NCI-H526 treated with DMSO at 0.1 percent for 48 hours (cell line): ENCODE measurements around the gene TMED6.

Experiments used
- DNase-seq: peaks from one replicate; lab custom pipeline; 2025; lab: John Stamatoyannopoulos, UW

TMED6 gene

DNA sequence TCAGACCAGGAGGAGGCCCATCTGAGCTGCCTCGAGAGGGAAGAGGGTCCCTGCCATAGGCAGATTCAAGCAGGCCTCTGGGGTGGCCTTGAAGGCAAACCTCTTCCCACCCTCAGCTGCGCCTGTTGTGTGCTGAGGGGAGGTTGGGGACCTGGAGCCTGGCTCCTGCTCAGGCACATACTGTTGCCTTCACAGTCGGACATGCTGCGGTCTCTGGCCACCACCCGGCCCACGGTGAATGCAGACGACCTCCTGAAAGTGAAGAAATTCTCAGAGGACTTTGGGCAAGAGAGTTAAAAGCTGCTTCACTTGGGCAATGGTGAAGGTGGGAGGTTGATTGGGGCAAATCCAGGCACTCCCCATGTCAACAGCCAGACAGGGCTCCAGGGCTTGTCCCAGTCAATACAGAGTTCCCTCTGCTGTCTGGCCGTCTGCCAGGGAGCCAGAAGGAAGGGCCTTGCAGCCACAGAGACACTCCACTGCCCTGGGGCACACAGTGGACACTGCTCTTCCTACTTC lies 27.5 kb downstream of the TMED6 start:
- DNase-seq = no peak

DNA sequence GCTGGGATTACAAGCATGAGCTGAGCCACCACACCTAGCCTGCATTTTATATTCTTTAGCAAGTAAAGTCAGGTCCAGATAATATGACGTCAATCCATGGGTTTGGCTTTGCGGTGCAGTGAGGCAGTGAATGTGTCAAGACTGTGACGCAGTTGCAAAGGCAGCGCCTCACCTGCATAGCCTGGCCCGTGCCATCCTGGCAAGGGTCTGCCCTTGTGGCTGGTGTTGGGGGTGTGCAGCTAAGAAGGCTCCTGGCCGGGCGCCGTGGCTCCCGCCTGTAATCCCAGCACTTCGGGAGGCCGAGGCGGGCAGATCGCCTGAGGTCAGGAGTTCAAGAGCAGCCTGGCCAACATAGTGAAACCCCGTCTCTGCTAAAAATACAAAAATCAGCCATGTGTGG lies 28.2 kb downstream of the TMED6 start:
- no peak for DNase-seq

GRCh38 chr16:69322343-69322742 lies 29.2 kb downstream of the TMED6 start:
- DNase-seq = no peak

GRCh38 chr16:69321080-69321479 lies 30.5 kb downstream of the TMED6 start:
- no peak for DNase-seq

- no peak for DNase-seq
These were observed 30.9 kb downstream of the TMED6 start for GRCh38 chr16:69320740-69321073.

- no peak for DNase-seq
These were observed 31.5 kb downstream of the TMED6 start for GRCh38 chr16:69319826-69320739.

DNA sequence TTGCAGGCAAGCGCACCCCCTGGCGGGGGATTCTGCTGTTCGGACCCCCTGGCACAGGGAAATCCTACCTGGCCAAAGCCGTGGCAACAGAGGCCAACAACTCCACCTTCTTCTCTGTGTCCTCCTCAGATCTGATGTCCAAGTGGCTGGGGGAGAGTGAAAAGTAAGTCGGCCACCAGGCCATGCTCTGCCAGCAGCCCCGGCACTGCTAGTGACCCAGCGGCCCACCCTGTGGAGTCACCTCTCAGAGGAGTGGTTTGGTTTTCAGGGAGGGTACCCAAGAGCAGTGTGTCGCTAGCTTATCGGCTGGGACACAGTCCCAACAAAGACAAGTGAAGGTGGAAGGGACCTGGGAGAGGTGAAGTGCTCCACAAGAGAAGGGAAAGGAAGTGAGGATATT lies 32.2 kb downstream of the TMED6 start:
- DNase-seq = no peak

GRCh38 chr16:69318911-69319289 lies 32.7 kb downstream of the TMED6 start:
- DNase-seq = no peak

- no peak for DNase-seq
These were observed 33.2 kb downstream of the TMED6 start for GRCh38 chr16:69318177-69318910.

- no peak for DNase-seq
These were observed 35.0 kb downstream of the TMED6 start for GRCh38 chr16:69316595-69317034.

- no peak for DNase-seq
These were observed 35.9 kb downstream of the TMED6 start for GRCh38 chr16:69315486-69316311.

DNA sequence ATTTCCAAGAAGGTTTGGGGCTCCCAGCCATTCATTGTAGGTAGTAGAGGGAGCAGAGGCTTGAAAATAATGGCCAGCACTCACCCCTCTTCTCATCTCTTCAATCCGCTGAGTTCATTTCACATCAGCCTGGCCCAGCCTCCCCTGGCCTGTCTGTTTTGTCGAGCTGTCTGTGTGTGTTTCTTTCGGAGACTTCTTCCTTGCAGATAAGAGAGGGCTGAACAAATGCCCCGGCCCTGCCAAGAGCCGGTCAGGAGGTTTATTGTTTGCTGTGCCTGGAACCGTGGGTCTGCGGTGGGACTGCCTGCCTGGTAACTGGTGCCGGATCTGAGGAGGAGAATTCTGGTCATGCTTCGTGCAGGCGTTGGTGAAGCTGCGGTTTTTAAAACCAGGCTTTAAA lies 37.1 kb downstream of the TMED6 start:
- DNase-seq = no peak

DNA sequence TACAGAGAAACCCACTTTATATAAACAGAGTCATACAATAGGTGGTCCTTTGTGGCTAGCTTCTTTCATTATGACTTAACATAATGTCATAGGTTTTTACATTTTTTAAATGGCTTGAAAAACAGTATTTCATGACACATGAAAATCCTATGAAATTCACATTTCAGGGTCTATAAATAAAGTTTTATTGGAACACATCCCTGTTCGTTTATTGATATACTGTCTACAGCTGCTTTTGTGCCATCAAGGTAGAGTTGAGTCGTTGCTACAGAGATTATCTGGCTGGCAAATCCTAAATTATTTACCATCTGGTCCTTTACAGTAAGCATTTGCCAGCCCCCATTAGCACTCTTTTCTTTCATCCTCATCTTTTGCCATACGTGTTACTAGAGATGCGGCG lies 38.1 kb downstream of the TMED6 start:
- DNase-seq = no peak

DNA sequence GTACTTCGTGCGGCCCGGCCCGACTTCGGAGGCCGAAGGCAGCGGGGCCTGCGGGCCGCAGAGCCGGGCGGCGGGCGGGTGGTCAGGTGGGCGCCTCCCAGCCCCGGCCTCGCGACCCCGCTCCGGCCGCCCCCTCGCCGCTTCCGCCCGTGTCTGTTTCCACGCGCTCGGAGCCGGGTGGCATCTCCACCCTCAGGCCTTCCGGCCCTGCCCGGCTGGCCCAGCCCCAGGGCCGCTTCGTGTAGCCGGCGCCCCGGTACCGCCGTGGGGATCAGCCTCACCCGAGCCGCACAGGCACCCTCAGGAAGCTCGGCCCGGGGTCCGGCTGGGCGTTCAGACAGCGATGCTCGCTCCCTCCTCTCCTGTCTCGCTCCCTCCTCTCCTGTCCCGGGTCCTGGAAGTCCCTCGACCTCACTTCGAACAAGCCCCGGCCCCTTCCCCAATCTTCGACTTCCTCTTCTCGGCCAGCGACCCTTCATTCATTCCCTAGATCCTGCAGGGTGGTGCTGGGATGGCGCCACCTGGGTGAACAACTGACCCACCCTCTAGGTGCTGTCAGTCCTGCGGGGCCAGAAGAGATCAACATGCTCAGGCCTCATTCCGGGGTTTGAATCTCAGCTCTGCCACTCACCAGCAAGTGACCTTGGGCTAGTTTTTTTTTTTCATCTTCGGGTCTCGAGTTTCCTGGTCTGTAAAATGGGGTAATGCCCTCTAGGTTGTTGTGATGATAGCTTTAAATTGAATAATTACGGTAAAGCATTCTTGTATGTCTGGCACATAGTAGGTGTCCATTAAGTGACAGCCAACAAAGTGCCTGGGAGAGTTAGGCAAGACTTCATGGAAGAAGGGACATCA lies 39.8 kb downstream of the TMED6 start:
- no peak for DNase-seq

DNA sequence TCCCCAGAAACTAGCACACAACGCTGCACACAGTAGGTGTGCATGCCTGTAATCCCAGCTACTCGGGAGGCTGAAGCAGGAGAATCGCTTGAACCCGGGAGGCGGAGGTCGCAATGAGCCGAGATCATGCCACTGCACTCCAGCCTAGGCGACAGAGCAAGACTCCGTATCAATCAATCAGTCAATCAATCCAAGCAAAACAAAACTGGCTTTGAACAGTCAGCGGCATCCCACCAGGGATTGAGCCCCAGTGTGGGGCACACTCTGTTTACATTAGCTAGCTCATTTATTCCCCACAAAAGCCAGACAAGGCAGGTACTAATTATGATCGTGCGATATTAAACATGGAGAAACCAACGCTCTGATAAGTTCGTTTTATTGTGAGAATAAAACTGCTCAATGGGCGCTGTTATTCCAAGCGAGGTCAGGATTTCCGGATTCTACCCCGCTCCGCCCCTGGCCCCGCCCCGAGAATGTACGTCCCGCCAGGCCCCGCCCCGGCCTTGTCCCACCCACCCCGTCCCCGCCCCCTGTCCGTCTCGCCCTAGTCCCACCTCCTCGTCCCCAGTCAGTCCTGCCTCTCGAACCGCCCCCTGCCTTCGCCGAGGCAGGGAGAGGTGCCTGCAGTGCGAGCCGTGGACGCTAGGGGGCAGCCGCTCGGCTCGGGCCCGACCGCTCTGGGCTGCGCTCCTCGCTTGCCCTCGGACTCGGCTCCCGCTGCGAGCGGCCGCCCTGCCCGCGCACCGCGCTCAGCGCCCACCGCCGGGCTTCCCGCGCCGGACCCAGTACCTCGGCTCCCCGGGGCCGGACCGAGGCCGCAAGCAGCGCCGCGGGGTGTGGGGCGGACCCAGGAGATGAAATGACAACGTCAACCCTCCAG lies 40.7 kb downstream of the TMED6 start, which contains the start of gene VPS4A:
TSS of gene VPS4A (plus strand) at position 698 of the 880 bp plus-strand sequence. CDS start at position 860, 162 bp downstream.
- DNase-seq = peak; percentile 85

DNA sequence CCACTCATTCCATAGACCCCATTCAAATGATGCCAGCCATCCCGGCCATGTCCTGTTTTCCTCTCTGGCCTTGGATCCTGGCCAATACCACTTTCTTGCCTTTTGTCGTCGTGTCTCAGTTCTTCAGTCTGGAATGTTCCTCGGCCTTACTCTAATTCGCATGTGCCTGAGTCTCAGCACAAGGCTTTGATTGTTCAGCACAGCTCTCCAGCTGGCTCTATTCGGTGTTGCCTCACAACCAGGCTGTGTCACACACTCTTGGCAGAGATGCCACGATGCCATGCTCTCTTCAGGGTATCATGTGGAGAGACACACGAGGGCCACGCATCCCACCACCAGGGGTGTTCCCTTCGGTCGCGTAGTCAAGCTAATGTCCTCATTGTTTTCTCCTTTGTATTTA lies 42.3 kb downstream of the TMED6 start:
- no peak for DNase-seq

DNA sequence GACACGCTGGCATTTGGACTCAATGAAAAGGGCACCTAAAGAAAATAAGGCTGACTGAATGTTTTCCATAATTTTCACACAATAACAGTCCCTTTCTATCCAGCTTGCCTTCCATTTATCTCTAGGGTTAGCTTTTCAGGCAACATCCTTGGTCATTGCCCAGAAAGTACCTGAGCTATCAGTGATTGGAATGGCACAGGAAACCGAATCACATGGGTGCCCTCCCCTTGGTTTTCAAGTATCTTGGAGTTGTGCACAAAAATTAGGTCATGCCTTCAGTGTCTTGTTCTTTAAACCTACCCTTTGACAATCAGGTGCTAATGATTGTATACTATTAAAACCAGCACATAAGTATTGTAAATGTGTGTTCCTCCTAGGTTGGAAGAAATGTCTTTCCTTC lies 43.7 kb downstream of the TMED6 start:
- no peak for DNase-seq

GRCh38 chr16:69307091-69307490 lies 44.5 kb downstream of the TMED6 start:
- no peak for DNase-seq

DNA sequence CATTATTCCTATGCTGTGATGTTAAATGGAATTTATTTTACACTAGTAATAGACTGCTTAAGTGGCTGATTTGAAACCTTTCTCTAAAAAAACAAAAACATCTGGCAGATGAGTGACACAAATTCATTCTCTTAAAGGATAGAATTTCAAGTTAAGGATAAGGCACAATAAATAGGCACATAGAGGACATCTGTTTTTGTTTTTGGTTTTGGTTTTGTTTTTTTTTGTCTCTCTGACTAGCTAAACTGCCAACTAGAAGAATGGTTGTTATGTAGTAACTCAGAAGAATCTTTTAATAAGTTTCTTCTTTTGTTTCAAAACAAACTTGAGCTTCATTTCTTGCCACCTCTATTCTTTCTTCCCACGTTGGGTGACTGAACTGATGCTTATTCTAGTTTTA lies 45.6 kb downstream of the TMED6 start:
- DNase-seq = no peak

- no peak for DNase-seq
These were observed 49.3 kb downstream of the TMED6 start for GRCh38 chr16:69302301-69302700.
